Nephron progenitor cell (in vitro differentiated cells): ENCODE data around the gene KRTAP6-3.

Experiments
- DNase-seq: peaks from one replicate; pipeline ENCODE4 v3.0.0; 2021
- H3K27ac Mint-ChIP-seq: 2 replicates; pipeline ENCODE4 v1.8.0; 2021; ENCODE audit warnings: mild to moderate bottlenecking, moderate library complexity, mixed read lengths
- H3K27me3 Mint-ChIP-seq: 2 replicates; pipeline ENCODE4 v1.8.0; 2021; ENCODE audit warnings: mild to moderate bottlenecking, low read depth, mixed read lengths; ENCODE audit not compliant: poor library complexity
- H3K36me3 Mint-ChIP-seq: 2 replicates; pipeline ENCODE4 v1.8.0; 2021; ENCODE audit warnings: low read depth, mixed read lengths
- H3K4me1 Mint-ChIP-seq: 2 replicates; pipeline ENCODE4 v1.8.0; 2021; ENCODE audit warnings: mixed read lengths
- H3K4me3 Mint-ChIP-seq: 2 replicates; pipeline ENCODE4 v1.8.0; 2021; ENCODE audit warnings: mild to moderate bottlenecking, moderate library complexity, mixed read lengths
- H3K9me3 Mint-ChIP-seq: 2 replicates; pipeline ENCODE4 v1.8.0; 2021; ENCODE audit warnings: mild to moderate bottlenecking, moderate library complexity, mixed read lengths
- TF ChIP-seq, protein P1 (sequence below): fragments of 200-600 bp; sonication (generic); IDR thresholded peaks from 2 replicates; pipeline ENCODE4 v1.5.0; 2021; ENCODE audit warnings: antibody characterized with exemption

Gene KRTAP6-3

DNA sequence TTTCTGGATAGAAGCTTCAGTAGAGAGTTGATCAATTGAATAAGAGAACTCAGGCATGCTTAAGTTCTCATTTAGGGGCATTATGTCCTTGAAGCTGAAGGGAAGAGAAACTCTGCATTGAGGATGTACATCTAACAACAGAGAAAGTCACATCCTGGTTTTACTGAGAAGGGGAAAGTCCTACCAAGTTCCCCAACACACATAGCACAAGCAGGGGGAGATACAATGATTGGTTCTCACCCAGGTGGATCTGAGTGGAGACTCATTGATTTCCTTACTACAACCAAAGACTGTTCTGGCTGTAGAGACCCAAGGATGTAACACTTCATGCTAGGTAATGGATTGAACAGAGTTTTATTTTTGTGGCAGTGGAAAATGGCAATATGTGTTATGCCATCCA lies 23.0 kb downstream of the KRTAP6-3 start:
- Mint-ChIP-seq H3K36me3 (no peaks in the 10 kb centered on the region), H3K4me1 (no peaks in the 10 kb centered on the region), H3K4me3 (no peak overlapping the region), H3K27me3 (peaks cover 2% of the 10 kb centered on the region), H3K27ac (no peak overlapping the region), H3K9me3 (peaks cover 17% of the 10 kb centered on the region)
- DNase-seq: no peak
- TF ChIP-seq, protein P1, sequence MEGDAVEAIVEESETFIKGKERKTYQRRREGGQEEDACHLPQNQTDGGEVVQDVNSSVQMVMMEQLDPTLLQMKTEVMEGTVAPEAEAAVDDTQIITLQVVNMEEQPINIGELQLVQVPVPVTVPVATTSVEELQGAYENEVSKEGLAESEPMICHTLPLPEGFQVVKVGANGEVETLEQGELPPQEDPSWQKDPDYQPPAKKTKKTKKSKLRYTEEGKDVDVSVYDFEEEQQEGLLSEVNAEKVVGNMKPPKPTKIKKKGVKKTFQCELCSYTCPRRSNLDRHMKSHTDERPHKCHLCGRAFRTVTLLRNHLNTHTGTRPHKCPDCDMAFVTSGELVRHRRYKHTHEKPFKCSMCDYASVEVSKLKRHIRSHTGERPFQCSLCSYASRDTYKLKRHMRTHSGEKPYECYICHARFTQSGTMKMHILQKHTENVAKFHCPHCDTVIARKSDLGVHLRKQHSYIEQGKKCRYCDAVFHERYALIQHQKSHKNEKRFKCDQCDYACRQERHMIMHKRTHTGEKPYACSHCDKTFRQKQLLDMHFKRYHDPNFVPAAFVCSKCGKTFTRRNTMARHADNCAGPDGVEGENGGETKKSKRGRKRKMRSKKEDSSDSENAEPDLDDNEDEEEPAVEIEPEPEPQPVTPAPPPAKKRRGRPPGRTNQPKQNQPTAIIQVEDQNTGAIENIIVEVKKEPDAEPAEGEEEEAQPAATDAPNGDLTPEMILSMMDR: no peak

DNA sequence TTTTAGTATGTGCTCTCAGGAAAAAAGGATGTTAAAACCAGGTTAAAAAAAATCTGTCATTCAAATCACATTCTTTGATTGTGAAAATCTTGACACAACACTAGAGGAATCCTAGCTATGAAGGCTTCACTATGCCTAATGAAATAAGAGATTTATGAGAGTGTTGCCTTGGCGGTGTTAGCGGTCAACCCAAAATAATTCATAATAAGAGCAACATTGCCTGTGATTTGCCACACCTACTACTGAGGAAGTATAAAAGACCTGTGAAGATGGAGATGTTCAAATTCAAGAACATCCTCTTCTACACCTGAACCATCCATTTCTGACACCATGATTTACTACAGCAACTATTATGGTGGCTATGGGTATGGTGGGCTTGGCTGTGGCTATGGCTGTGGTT lies 23.9 kb downstream of the KRTAP6-3 start, which contains the start of gene KRTAP20-1:
TSS of gene KRTAP20-1 (plus strand) at position 301 of the 400 bp plus-strand sequence. CDS start at position 331, 30 bp downstream.
- no peak within 1 kb of the TSS for H3K27ac Mint-ChIP-seq
- no peaks in the 10 kb centered on the region for H3K27me3 Mint-ChIP-seq
- TF ChIP-seq, protein P1: no peak
- peaks cover 9% of the 10 kb centered on the region for H3K9me3 Mint-ChIP-seq
- no peaks in the 10 kb centered on the region for H3K4me1 Mint-ChIP-seq
- no peak for DNase-seq
- no peak within 1 kb of the TSS for H3K4me3 Mint-ChIP-seq
- no peaks in the 10 kb centered on the region for H3K36me3 Mint-ChIP-seq

DNA sequence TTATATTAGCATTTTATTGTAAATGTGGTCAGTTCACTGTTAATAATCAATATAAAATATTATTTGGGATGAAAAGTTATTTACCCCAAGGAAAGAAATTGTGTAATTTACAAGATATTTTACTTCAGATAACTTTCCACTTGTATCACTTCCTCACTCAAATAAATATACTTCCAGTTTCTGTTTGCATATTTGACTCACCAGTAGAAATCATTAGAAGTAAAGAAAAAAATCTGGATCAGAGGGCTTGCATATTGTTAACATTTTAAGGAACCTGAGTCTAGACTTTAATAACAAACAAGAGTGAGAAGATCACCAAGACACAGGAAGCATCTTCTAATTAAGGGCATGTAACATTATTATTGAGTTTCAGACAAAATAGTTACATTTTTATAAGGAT lies 27.8 kb downstream of the KRTAP6-3 start:
- Mint-ChIP-seq H3K36me3 (no peaks in the 10 kb centered on the region), H3K27ac (no peak overlapping the region), H3K4me1 (no peaks in the 10 kb centered on the region), H3K27me3 (no peaks in the 10 kb centered on the region), H3K9me3 (peaks cover 17% of the 10 kb centered on the region), H3K4me3 (no peak overlapping the region)
- TF ChIP-seq, protein P1: no peak
- no peak for DNase-seq

DNA sequence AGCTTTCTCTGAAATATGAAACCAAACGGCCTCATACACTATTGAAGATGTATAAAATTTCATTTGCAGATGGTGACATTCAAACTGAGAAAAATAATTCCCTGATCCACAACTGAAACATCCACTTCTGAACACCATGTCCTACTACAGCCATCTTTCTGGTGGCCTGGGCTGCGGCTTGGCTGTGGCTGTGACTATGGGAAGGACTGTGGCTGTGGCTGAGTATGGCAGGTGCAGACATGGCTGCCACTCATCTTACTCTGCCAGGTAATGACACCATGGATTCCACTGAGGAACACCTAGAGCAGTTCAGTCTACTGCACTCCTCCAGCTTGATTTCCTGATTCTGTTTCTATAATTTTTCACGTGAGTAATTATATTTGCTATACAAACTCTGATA lies 28.3 kb downstream of the KRTAP6-3 start, which contains the start of gene KRTAP20-4:
TSS of gene KRTAP20-4 (plus strand) at position 106 of the 400 bp plus-strand sequence.
- TF ChIP-seq, protein P1: no peak
- Mint-ChIP-seq H3K4me1 (no peaks in the 10 kb centered on the region), H3K4me3 (no peak within 1 kb of the TSS), H3K27me3 (no peaks in the 10 kb centered on the region), H3K27ac (no peak within 1 kb of the TSS), H3K9me3 (peaks cover 22% of the 10 kb centered on the region), H3K36me3 (no peaks in the 10 kb centered on the region)
- no peak for DNase-seq

DNA sequence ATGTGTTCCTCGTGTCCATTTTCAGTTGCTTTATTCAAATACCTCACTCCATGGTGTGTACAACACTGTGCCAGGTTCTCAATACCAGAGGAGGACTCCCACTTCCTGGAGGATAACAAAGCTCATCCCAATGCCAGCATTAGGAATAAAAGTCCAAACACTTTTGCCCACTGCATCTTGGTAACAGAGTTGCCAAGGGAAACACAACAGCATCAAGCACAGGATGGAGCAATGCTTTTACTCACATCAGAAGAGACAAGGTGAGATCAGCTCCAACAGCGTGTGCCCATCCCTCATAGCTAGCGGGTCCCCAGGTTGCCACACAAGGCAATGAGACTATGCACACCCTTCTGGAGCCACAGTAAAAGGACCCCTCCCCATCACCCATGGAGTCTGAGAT lies 31.1 kb downstream of the KRTAP6-3 start:
- H3K27ac Mint-ChIP-seq: no peak overlapping the region
- H3K4me1 Mint-ChIP-seq: no peaks in the 10 kb centered on the region
- TF ChIP-seq, protein P1: no peak
- DNase-seq: no peak
- H3K4me3 Mint-ChIP-seq: no peak overlapping the region
- H3K9me3 Mint-ChIP-seq: peaks cover 34% of the 10 kb centered on the region
- no peaks in the 10 kb centered on the region for H3K36me3 Mint-ChIP-seq
- no peaks in the 10 kb centered on the region for H3K27me3 Mint-ChIP-seq

DNA sequence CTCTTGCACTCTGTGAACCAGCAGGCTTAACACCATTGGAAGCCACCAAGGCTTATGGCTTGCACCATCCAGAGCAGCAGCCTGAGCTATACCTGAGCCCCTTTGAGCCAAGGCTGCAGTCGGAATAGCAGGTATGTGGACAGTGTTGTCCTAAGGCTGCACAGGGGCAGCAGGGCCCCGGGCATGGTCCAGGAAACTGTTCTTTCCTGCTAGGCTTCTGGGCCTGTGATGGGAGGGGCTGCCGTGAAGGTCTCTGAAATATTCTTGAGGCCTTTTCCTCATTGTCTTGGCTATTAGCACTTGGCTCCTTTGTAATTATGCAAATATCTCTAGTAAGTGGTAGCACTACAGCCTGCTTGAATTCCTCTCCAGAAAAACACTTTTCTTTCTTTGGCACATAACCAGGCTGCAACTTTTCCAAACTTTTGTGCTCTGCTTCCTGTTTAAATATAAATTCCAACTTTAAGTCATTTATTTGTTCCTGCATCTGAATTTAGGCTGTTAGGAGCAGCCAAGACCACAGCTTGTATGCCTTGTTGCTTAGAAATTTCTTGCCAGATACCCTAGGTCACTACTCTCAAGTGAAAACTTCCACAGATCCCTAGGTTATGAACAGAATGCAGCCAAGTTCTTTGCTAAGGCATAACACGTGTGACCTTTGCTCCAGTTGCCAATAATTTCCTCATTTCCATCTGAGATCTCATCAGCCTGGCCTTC lies 33.4 kb downstream of the KRTAP6-3 start:
- TF ChIP-seq, protein P1: no peak
- H3K9me3 Mint-ChIP-seq: peaks cover 34% of the 10 kb centered on the region
- DNase-seq: no peak
- H3K4me3 Mint-ChIP-seq: no peak overlapping the region
- no peaks in the 10 kb centered on the region for H3K36me3 Mint-ChIP-seq
- H3K27ac Mint-ChIP-seq: no peak overlapping the region
- no peaks in the 10 kb centered on the region for H3K27me3 Mint-ChIP-seq
- no peaks in the 10 kb centered on the region for H3K4me1 Mint-ChIP-seq
